Ishikawa (cell line): ENCODE data around the gene HBS1L.

Experiments used
- CEBPB ChIP-seq: IDR thresholded peaks from 2 replicates; pipeline ENCODE4 v1.6.1; 2012
- CREB1 ChIP-seq: IDR thresholded peaks from 2 replicates; pipeline ENCODE4 v1.6.1; 2012; ENCODE audit warnings: low read depth
- EGR1 ChIP-seq: IDR thresholded peaks from 2 replicates; pipeline ENCODE4 v1.6.1; 2012
- EP300 ChIP-seq: IDR thresholded peaks from 2 replicates; pipeline ENCODE4 v1.6.1; 2012; ENCODE audit warnings: borderline replicate concordance
- FOXM1 ChIP-seq: IDR thresholded peaks from 2 replicates; pipeline ENCODE4 v1.6.1; 2012; ENCODE audit warnings: low read depth, borderline replicate concordance
- NFIC ChIP-seq: IDR thresholded peaks from 2 replicates; pipeline ENCODE4 v1.6.1; 2012
- RAD21 ChIP-seq: IDR thresholded peaks from 2 replicates; pipeline ENCODE4 v1.6.1; 2012; ENCODE audit warnings: low read depth
- TAF1 ChIP-seq: IDR thresholded peaks from 2 replicates; pipeline ENCODE4 v1.6.1; 2012; ENCODE audit warnings: low read depth, mild to moderate bottlenecking
- TCF12 ChIP-seq: IDR thresholded peaks from 2 replicates; pipeline ENCODE4 v1.6.1; 2012; ENCODE audit warnings: low read depth
- TEAD4 ChIP-seq: IDR thresholded peaks from 2 replicates; pipeline ENCODE4 v1.6.1; 2012
- YY1 ChIP-seq: IDR thresholded peaks from 2 replicates; pipeline ENCODE4 v1.6.1; 2012; ENCODE audit warnings: low read depth
- ZBTB7A ChIP-seq: IDR thresholded peaks from 2 replicates; pipeline ENCODE4 v1.6.1; 2012; ENCODE audit warnings: low read depth
- TF ChIP-seq, protein P1 (sequence below): IDR thresholded peaks from 2 replicates; pipeline ENCODE4 v1.6.1; 2012
- TF ChIP-seq, protein P2 (sequence below): IDR thresholded peaks from 2 replicates; pipeline ENCODE4 v1.6.1; 2012; ENCODE audit warnings: low read depth, mild to moderate bottlenecking
- TF ChIP-seq, protein P3 (sequence below): IDR thresholded peaks from 2 replicates; pipeline ENCODE4 v1.6.1; 2012

The HBS1L gene

DNA sequence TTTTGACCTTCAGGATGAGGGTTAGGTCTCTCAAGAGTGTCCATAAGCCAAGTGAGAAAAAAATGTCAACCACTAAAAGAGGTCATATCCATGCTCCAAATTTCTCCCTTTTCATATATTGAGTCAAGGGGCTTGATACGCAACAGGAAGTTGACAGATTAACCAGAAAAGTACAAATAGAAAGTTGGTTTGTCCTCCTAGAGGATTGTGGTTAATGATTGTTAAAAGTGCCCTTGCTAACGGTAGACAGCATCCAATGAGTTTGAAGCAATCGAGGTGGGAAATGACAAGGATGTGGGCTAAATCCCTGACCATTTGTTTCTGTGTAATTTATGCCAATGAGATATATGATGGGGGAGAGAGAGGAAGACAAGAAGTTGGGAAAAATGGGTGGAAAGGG, 18.1 kb upstream of the HBS1L start:
- TF ChIP-seq, protein P1, sequence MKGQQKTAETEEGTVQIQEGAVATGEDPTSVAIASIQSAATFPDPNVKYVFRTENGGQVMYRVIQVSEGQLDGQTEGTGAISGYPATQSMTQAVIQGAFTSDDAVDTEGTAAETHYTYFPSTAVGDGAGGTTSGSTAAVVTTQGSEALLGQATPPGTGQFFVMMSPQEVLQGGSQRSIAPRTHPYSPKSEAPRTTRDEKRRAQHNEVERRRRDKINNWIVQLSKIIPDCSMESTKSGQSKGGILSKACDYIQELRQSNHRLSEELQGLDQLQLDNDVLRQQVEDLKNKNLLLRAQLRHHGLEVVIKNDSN, result no peak
- TF ChIP-seq, protein P2, sequence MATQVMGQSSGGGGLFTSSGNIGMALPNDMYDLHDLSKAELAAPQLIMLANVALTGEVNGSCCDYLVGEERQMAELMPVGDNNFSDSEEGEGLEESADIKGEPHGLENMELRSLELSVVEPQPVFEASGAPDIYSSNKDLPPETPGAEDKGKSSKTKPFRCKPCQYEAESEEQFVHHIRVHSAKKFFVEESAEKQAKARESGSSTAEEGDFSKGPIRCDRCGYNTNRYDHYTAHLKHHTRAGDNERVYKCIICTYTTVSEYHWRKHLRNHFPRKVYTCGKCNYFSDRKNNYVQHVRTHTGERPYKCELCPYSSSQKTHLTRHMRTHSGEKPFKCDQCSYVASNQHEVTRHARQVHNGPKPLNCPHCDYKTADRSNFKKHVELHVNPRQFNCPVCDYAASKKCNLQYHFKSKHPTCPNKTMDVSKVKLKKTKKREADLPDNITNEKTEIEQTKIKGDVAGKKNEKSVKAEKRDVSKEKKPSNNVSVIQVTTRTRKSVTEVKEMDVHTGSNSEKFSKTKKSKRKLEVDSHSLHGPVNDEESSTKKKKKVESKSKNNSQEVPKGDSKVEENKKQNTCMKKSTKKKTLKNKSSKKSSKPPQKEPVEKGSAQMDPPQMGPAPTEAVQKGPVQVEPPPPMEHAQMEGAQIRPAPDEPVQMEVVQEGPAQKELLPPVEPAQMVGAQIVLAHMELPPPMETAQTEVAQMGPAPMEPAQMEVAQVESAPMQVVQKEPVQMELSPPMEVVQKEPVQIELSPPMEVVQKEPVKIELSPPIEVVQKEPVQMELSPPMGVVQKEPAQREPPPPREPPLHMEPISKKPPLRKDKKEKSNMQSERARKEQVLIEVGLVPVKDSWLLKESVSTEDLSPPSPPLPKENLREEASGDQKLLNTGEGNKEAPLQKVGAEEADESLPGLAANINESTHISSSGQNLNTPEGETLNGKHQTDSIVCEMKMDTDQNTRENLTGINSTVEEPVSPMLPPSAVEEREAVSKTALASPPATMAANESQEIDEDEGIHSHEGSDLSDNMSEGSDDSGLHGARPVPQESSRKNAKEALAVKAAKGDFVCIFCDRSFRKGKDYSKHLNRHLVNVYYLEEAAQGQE, result no peak
- TF ChIP-seq TCF12 (no peak), CREB1 (no peak), TEAD4 (no peak), EGR1 (no peak), EP300 (no peak), YY1 (no peak)

DNA sequence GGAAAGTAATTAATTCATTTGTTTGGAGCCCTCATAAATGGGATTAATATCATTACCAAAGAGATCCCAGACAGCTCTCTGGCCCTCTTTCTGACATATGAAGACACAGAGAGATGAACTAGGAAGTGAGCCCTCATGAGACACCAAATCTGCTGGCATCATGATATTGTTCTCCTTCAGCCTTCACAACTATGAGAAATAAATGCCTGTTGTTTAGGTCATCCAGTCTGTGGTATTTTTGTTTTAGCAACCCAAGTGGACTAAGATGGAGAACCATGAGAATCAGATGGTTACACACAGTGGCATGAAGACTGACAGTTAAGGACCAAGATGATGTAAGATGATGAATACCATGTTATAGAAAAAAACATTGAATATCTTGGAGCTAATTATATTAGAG, 16.9 kb upstream of the HBS1L start:
- TF ChIP-seq CEBPB (no peak), RAD21 (no peak), YY1 (no peak), EGR1 (no peak), TCF12 (no peak), TEAD4 (no peak), EP300 (no peak), FOXM1 (no peak), NFIC (no peak), CREB1 (no peak), TAF1 (no peak), ZBTB7A (no peak)
- TF ChIP-seq, protein P2, result no peak
- TF ChIP-seq, protein P1, result no peak
- TF ChIP-seq, protein P3, sequence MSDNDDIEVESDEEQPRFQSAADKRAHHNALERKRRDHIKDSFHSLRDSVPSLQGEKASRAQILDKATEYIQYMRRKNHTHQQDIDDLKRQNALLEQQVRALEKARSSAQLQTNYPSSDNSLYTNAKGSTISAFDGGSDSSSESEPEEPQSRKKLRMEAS, result no peak

DNA sequence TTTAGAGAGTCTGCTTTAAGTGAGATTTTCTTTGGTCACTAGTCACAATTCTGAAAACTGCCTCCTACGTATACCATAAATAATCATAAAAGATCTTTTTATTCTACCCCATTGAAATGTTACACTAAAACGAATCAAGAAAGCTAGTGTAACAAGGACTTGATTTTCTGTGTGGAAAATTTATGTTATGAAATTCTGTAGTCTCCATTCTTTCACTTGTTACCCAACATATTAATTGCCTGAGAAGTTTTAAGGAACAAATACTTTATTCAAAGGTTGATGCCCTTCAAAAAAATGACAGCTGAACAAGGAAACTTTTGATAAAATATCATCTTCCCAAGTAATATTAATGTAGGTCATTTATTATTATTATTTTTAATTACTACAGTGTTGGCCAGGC, 13.3 kb upstream of the HBS1L start:
- no peak for TF ChIP-seq TCF12
- no peak for TF ChIP-seq EGR1
- TF ChIP-seq NFIC, result no peak
- TF ChIP-seq RAD21, result no peak
- TF ChIP-seq, protein P1, result no peak
- TF ChIP-seq CREB1, result no peak
- no peak for TF ChIP-seq EP300
- TF ChIP-seq, protein P2, result no peak
- TF ChIP-seq, protein P3, result no peak
- TF ChIP-seq FOXM1, result no peak
- TF ChIP-seq YY1, result no peak
- no peak for TF ChIP-seq CEBPB
- TF ChIP-seq TEAD4, result no peak
- TF ChIP-seq TAF1, result no peak
- no peak for TF ChIP-seq ZBTB7A

DNA sequence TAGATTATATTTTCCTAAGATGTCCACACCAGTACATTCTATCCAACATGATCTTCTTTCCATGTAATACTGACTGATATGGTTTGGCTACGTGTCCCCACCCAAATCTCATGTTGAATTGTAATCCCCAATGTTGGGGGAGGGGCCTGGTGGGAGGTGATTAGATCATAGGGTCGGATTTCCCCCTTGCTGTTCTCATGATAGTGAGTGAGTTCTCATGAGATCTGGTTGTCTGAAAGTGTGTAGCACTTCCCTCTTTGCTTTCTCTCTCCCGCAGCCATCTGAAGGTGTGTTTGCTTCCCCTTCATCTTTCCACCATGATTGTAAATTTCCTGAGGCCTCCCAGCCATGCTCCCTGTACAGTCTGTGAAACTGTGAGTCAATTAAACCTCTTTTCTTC, 12.2 kb upstream of the HBS1L start:
- TF ChIP-seq, protein P3, result no peak
- no peak for TF ChIP-seq YY1
- TF ChIP-seq NFIC, result no peak
- no peak for TF ChIP-seq RAD21
- TF ChIP-seq CREB1, result no peak
- TF ChIP-seq FOXM1, result no peak
- TF ChIP-seq, protein P1, result no peak
